ENCODE results near the gene ZBTB25. TPM values are rescaled to one million over a fixed set of nuclear protein-coding genes. Genes with fewer than 3 reads are reported as not detected.

The ZBTB25 gene
- total RNA-seq, 1 experiment from 2014 or later, result 19.0 TPM

Other genes with a start within 250 kb of the ZBTB25 start
- gene ESR2, start 209.5 kb downstream of the ZBTB25 start, total RNA-seq (2021; ENCODE audit: unreplicated experiment), result 0.32 TPM
- 153 TPM for gene MTHFD1, start 115.5 kb downstream of the ZBTB25 start, total RNA-seq (2021; ENCODE audit: unreplicated experiment)
- gene AKAP5, start 38.3 kb downstream of the ZBTB25 start, total RNA-seq (2021; ENCODE audit: unreplicated experiment), result 0.54 TPM
- 20.6 TPM for gene ZBTB1, start 932 bp upstream of the ZBTB25 start, total RNA-seq (2021; ENCODE audit: unreplicated experiment)
- 2.5 TPM for gene HSPA2, start 36.9 kb upstream of the ZBTB25 start, total RNA-seq (2021; ENCODE audit: unreplicated experiment)
- gene PPP1R36, start 46.1 kb upstream of the ZBTB25 start, total RNA-seq (2021; ENCODE audit: unreplicated experiment), result 0.47 TPM
- gene PLEKHG3, start 200.6 kb upstream of the ZBTB25 start, total RNA-seq (2021; ENCODE audit: unreplicated experiment), result 55.6 TPM

Measured in HCT116 (cell line).